Stimulated activated CD8-positive, alpha-beta memory T cell treated with anti-CD3 and anti-CD28 coated beads, Interleukin-2, amount 100 ng/mL, for 48 hours (primary cell): ENCODE results near the gene KATNAL1.

Source experiments
- DNase-seq, 2 donors: peaks; one replicate each; pipeline ENCODE4 v3.0.0-alpha.2; 2020; ENCODE audit warnings: low read depth in 2 of 2

Gene KATNAL1

DNA sequence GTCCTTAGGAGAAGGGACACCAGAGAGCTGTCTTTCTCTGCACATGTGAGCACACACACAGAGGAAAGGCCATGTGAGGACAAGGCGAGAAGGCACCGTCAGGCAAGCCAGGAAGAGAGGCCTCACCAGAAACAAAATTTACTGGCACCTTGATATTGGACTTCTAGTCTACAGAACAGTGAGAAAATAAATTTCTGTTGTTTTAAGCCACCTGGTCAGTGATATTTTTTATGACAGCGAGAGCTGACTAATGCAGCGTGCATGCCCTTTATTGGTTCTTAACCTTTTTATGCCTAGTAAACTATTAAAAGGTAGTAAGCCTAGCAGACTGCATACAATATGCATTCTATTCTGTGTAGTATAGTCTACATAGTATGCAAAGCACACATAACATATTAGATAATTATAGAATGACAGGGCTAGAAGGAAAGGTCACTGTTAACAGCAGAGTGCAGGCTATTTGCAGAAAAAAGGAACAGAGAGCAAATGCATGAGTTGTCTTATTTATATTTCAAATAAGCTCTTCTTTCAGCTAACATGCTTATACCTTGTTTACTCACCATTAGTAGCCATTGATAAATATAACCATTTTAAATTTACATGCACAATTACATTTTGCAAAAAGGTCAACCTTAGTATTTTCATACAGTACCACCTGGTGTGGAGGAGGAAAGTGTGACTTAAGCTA is 25.2 kb upstream of the KATNAL1 start:
- DNase-seq, result no peak

DNA sequence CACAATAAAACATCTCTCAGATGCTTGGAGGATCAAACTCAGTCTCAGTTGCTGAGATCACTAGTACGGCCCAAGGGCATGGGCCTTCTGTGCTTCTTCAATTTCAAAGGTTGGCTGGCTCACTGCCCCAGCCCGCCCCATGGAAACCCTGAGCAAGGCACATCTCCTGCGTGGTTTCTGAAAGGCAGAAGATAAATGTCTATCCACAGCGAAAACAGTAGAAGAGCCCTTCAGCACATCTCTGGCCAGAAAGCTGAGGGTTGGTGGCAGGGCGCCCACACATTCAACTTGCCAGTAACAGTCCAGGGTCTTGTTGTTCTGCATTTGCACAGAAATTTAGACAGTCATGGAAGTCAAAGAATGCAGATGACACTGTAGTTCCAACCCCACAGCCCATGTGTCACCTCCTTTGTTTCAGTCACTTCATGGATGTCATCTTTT is 24.0 kb upstream of the KATNAL1 start:
- DNase-seq, result no peak

DNA sequence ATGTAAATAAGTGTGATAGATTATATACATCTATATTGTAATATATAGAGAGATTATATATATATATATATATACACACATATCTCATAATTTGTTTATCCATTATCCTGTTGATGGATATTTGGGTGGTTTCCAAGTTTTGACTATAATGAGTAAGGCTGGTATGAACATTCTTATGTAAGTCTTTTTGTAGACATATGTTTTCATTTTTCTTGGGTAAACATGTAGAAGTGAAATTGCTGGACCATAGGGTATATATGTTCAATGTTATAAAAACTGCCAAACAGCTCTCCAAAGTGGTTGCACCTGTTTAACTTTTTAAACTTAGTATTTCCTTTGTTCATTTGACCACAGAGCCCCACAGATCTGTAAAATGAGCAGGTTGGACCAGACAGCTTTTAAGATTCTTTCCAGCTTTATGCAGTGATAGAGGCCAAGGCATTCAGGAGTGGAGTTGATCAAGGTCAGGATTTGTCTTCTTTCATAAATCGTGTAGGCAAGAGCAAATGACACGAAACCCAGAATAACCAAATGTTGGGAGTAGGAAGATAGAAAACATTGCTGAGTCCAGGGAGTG is 21.7 kb upstream of the KATNAL1 start:
- no peak for DNase-seq

DNA sequence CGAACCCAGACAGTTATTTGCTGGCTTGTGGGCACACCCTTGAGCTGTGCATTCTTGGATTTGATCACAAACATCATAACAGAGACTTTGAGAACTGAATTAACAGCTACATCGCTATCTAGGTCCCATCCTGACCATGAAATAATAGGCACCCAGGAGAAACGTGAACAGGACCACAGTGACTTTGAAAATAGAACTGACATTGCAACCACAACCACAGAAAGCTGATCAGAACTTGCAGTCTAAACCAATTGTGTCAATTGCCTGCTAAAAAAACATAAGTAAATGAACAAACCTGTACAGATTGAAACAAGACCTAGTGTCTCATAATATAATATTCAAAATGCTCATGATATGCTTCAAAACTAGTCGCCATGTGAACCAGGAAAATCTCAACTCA is 18.3 kb upstream of the KATNAL1 start:
- DNase-seq, result no peak

DNA sequence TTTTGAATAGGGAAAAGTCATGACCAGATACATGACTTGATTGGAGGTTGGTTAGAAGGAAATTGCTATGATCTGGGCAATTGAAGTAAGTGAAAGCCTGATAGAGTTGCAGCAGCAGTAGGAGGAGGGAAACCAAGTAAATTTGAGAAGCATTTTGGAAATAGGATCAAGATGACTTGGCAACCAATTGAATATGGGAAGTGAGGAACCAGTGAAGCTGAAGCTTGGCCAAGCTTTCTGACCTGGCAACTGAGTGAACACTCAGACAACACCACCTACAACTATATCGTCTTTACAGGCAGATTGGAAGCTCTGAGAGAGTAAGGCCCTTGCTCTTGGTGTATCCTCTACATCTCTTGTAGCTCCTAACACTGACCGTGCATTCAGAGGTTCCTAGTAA is 16.2 kb upstream of the KATNAL1 start:
- DNase-seq, result no peak

DNA sequence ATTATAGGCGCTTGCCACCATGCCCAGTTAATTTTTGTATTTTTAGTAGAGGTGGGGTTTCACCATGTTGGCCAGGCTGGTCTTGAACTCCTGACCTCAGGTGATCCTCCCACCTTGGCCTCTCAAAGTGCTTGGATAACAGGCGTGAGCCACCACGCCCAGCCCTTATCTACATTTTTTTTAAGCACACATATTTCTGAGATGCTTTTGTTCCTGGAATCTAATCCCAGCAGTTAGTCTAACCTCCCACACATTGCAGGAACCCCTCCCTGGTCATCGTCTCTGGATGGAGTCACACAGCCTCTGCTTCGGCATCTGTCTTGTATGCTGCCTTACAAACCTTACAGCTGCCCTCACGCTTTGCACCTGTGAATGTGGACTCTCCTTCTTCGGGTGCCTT is 15.1 kb upstream of the KATNAL1 start:
- no peak for DNase-seq

DNA sequence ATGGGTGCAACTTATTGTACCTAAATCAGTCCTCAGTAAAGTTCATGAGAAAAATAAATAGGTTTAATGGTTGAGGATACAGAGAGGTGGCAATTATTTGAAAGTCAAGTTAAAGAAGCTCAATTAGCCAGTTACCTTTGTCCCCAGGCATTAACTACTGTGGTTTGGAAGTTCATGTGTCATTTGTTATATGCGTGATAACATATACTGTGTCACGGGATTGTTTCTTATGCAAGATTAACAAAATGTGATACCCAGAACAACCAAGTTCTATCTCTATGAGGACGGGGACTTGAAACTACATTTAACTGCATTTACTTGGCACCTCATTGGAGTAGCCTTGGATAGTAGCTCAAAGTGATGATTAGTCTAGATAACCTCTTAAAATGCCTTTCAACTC is 13.9 kb upstream of the KATNAL1 start:
- no peak for DNase-seq

DNA sequence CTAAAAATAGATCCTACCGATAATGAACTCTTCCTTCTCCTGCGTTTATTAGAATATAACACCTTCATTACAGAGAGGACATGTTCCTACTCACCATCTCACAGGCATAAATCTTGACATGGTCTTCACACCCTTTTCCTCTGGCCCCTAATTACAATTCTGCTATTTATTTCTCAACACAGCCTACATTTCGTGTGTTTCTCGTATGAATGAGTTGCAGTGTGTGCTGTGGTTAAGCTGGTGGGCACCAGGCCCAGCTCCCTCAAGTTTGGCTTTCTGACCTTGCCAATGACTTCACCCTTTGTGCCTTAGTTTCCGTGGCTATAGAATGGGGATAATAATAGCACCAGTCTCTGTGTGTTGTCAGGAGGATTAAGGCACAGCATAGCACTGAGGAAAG is 12.3 kb upstream of the KATNAL1 start:
- no peak for DNase-seq

DNA sequence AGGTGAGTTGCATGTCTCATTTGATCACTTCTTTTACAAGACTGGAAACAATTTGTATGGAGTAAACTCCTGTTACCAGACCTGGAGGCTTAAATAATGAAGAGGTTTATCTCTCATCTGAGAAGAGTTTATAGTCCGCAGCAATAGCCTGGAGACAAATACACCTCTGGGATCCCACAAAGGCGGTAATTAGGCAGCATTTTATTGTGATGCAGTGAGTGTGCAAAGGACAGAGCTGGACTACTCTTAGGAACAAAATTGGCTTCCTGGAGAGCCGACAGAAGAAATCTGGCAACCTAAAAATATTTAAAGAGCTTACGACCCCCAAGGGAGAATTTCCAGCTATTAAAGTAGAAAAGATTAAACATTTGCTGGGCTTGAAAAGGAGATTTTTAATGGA is 11.8 kb upstream of the KATNAL1 start:
- no peak for DNase-seq

DNA sequence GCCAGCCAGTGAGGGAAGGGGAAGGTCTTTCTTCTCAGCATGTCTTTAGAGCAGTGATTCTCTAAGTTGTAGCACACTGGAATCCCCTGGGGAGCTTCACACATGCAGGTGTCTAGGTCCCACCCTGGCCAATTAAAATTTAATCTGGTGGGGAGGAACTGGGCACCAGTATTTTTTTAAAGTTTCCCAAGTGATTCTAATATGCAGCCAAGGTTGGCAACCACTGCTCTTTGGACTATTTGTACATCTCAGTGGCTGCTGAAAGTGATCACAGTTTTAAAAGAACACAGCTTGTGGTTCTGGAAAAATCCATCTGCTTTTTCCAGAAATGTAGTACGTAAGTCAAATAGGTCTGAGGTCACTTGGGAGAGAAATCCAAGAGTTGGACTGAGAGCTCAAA is 10.7 kb upstream of the KATNAL1 start:
- DNase-seq, result no peak

DNA sequence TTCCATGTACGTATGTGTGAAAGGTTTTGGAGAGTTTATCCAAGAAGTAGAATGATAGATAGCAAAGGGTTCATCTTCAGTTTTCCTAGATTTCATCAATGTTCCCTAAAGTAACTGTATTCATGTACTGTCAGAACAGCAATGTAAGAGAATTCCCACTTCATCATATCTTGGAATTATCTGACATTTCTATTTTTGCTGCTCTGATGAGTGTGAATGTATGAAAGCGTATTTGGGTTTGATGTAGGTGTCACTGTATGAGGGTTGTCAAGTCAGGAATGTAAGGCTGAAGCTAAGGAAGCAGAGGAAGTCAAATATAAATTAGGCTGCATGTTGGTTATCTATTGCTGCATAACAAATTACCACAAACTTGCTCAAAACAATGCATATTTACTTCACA is 7.2 kb upstream of the KATNAL1 start:
- DNase-seq, result no peak

DNA sequence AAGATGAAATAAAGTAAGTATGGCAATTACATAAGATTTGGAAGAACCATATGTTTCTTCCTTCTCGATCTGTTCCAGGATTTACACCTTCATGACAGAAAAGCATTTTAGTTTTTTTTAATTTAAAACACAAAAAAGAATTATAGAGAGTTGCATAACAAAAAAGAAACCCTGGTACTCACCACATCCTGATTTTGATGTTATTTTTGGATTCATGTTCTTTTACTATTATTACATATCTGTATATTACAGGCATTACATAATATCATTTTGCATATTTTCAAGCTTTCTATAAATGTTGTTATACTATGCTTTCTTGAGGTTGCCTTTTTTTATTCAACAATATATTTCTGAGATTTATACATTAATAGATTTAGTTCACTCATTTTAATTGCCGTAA is 6.7 kb upstream of the KATNAL1 start:
- no peak for DNase-seq

DNA sequence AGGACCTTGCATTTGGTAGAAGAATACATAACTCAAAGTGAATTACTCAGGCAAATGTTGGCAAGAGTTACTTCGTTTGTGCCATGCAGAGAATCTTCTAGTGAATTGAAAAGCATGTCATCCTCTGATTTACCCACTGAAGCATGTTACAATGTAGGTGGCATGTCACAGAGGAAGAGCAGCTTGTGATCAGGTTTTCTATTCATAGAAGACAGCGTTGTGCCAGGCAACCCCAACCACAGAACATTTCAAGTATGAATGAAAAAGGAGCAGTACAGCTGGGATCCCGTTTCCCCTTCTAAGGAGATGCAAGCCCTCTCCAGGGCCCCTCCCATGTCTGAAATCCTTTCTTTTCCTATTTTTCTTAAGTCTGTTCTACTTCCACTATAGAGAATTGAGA is 6.0 kb upstream of the KATNAL1 start:
- no peak for DNase-seq

DNA sequence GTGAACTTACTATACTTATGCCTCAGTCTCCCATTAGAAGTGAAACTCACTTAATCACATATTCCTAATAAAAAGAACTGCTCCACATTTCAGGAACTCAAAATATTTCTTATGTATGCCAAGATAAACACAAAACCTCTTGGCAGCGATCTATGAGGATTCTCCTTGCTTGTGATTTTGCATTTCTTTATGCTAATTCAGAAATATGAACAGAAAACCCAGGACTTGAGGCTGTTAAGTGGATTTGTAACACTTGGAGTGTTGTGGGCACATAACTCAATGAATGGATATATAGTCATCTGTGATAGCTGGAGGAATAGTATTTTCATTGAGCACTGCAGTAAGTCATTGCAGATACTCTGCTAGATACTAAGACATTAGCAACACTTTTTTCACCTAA is 5.6 kb upstream of the KATNAL1 start:
- no peak for DNase-seq

DNA sequence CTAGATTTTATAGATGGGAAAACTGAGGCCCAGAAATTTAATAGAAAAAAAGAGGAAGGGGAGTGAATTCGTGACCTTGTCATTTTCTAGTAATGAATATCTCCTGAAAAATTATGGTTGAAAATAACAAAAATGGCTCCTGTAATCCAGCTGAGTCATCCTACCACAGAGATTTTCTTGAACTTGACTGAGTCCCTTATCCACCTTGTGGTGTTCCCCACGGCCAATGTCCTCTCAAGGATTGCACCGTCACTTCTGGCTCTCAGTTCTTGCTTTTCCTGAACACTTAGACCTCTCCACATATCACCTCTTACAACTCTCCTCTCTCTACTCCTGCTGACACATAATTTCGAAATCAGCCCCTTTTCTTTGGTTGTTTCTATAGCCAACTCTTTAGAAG is 1.2 kb upstream of the KATNAL1 start:
- DNase-seq, result no peak

DNA sequence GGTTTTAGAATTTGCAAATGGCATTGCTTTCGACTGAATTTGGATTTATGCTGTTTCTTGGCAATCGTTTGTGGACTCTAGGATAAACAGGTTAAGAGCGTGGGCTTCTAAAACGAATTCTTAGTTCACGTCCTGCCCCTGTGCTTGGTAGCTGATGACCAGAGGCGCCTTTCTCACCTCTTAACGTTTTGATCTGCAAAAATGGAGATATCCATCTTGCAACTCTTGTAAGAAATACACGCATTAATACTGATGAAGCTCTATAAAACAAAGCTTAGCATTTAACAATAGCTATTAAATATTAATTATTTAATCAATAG is 580 bp upstream of the KATNAL1 start:
- no peak for DNase-seq

DNA sequence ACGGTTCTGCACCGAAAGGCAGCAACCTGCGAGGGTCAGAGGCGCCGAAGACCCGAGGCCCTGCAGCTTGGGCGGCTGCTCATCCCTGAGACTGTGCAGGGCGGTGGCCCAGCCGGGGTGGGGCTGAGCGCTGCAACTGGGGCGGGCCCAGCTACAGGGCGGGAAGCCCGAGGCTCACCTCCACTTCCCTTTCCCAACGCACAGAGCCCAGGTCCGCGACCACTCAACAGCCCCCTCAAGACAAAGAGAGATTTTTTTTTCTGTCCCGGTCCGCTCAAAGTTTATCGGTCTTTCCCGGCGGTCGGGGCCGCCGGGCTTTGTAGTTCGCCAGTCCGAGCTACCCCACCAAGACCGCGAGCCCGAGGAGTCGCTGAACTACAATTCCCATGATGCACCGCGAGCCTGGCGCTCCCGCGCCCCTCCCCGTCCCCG is 573 bp downstream of the KATNAL1 start:
- DNase-seq, result peak; percentile 86 to 87

DNA sequence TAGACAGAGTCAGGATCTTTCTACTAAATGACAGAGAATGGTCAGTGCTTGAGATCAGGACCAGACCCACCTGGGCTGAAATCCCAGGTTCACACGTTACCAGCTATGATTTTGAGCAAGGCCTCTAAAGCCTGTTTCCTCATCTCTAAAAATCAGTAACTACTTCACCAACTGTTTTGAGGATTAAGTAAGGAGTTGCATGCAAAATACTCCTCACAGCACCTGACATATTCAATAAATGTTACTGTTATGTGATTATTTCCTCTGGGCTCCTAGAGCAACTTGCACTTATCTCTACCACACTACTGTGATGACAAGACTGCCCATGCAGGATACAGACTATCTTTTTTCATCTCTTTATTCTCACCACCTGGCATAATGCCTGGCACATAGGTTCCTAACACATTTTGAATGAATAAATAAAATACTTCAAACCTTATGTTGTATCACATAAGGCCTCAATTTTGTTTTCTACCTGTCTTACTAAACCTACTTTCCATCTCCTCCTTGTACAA is 1.8 kb downstream of the KATNAL1 start:
- DNase-seq, result no peak

DNA sequence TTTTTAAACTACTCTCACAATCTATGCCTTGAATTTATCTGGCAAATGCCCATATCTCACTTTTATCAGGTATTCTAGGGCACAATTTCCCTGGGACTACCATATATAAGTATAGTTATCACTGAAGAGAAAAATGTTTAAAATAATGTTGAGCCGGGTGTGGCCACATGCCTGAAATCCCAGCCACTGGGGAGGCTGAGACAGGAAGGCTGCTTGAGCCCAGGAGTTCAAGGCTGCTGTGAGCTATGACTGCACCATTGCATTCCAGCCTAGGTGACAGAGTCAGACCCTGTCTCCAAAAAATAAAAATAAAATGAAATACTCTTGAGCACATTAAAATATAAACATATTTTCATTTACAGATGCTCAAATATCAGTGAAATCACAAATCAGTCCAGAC is 4.1 kb downstream of the KATNAL1 start:
- no peak for DNase-seq

DNA sequence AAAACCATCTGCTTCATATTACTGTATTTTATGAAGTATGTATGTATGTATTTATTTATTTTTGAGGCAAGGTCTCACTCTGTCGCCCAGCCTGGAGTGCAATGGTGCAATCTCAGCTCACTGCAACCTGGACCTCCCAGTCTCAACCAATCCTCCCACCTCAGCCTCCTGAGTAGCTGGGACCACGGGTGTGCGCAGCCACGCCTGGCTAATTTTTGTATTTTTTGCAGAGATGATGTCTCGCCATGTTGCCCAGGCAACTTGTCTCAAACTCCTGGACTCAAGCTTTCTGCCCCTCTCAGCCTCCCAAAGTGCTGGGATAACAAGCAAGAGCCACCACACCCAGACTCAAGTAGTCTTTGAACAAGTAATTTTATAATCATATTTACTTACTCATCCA is 5.5 kb downstream of the KATNAL1 start:
- no peak for DNase-seq

DNA sequence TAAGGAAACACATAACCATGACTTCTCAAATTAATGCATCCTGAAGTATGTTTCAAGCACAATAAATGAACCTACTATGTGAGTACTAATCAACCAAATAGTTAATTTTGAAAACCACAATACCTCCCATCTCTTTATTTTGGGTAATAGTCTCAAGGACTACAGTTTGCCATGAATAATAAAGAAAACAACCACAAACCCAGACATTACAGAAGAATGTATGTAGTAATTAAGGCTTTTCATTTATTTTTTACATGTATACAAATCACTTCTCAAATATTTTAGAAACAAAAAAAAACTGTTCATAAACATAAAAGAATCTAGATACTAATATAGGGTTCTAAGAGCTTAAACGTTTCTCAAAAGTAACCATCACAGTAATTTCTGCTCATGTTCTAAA is 6.8 kb downstream of the KATNAL1 start:
- no peak for DNase-seq

DNA sequence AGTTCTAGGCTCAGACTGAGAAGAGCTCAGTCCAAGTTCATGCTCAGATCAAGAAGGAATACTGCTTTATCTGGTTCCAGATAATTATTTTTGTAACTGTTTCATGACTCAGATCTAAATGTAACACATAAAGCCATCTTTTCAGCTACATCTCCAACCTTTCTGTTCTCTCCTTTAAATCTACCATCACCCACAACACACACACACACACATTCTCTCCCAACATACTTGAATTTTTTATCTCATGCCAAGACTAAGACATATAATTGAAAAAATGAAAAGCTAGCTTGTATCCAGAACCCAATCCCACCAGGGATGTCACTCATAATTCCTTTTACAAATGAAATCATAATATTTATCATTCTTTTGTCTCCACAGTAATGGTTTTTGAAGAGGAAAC is 7.6 kb downstream of the KATNAL1 start:
- no peak for DNase-seq

DNA sequence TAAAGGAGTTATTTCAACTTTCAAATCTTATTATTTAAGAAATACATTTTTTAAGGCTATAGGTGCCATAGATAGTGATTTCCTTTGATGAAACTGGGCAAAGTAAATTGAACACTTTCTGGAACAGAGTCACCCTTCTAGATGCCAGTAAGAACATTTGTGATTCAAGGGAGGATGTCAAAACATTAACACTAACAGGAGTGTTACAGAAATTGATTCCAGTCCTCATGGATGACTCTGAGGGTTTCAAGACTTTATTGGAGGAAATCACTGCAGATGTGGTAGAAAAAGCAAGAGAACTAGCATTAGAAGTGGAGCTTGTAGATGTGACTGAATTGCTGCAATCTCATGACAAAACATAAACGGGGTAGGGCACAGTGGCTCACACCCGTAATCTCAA is 12.2 kb downstream of the KATNAL1 start:
- DNase-seq, result no peak

DNA sequence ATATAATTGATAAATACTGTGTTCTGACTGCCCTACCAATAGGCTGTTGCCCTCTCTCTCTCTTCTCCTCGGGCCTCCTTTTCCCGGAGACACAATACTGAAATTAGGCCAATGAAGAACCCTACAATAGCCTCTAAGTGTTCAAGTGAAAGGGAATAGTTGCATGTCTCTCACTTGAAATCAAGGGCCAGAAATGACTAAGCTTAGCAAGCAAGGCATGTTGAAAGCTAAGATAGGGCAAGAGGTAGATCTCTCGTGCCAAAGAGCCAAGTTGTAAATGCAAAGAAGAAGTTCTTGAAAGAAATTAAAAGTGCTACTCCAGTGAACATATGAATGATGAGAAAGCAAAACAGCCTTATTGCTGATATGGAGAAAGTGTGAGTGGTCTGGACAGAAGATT is 13.3 kb downstream of the KATNAL1 start:
- DNase-seq, result no peak
